Activated CD4-positive, CD25-positive, alpha-beta regulatory T cell treated with anti-CD3 and anti-CD28 coated beads, Interleukin-2, amount 50 U/mL, for 16 hours (primary cell): ENCODE measurements around the gene STK17B.
A peak's percentile ranks its signal among the peaks of the same experiment; 100 is the strongest.

Source experiments
- DNase-seq: peaks from one replicate; pipeline ENCODE4 v3.0.0-alpha.2; 2020; ENCODE audit warnings: low read depth, low spot score

The STK17B gene

DNA sequence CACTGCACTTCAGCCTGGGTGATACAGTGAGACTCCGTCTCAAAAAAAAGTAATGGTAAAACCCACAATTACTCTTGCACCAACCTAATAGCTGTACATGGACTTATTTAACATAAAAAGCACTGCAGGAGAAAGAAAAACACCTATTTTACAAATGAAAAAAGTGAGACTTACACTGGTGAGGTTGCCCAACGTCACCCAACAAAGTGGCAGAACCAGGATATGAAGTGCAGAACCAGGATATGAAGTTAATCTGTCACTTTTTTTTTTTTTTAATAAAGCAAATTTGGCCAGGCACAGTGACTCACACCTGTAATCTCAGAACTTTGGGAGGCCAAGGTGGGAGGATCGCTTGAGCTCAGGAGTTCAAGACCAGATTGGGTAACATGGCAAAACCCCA, 13.5 kb upstream of the STK17B start:
- no peak for DNase-seq

DNA sequence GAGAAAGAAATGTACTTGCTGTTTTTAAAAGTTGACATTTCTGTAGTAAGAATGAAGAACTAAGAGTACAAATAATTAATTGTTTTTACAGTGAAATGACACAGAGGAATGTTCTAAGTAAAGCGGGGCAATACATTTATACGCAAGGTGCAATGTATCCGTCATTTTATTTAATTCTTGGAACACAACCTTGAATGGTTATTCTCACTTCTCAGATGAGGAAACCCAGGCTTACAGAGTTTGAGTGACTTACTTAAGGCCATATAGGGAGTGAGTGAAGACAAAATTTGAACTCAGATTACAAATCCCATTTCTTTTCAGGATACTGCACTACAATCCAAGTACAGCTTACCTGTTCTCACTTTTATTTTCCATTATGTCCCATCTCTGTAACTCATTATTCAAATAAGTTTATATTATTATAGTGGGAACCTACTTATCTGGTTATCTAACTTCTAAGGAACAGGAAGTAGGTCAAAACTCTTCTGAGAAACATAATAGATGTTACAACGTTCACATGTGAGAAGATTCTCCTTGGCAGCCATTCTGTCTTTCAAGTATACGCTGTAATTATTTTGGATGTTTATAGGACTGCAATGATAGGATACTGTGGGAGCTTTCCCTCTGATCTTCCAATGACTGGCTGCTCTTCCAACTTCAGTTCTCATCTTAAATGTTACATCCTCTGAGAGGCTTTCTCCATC, 12.3 kb upstream of the STK17B start:
- no peak for DNase-seq

DNA sequence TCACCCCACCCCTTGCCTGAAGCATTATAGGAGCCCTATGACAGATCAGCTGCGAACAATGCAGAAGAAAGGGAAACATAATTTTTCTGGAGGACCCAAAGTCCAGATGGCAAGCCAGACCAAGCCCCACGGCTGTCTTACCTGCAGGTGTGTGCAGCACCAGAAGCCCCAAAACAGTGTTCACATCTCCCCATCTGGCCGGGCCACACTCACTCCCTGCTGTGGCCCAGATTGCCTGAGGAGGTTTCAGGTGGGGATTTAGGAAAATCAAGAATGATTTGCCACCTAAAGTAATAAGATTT, 11.7 kb upstream of the STK17B start:
- no peak for DNase-seq

DNA sequence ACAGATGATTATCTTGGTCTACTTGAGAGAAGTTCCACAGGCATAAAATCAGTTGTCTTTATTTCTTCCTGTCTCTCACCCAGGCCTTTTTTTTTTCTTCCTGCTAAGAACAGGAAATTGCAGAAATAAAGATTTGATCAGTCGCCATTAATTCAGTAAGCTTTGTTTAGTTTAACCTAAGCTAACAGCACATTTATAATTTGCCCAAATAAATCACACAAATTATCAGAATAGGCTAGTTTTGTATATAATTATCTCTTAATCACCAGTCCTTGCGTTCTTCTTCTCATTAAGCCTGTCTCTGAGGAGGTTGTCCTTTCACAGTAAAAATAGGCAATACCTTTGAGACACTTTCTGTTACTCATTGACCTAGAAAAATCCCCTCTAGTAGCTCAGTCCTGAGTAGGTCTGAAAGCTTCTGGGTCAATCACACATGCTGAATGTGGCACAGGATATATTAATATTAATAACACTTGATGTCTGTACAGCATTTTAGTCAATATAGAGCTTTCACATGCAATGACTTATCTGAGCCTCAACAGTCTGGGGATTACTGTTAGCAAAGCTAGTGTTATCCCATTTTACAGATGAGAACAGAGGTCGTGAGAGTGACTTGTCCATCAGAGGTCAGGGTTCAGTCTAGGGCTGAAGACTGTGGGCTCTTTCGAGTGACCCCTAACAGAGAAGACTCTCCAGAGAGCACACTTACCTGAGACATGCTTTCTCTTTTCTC, 11.2 kb upstream of the STK17B start:
- DNase-seq = no peak

DNA sequence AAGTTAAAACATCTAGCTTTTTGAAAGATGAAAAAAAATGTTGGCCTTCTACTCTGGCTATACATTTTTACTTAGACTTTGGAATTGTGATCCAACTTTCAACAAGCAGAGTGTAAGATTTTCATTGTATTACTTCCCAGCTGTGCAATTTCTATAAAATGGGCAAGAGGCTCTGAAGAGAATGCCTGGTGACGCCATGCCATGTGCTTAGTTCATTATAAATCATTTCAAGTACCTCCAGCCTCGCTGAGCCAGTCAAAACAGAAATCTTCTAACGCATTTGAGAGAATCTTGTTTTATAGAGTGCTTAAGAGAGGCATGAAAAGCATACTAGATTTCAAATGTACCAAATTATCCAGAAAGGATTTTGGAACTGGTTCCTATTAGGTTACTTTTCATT, 10.1 kb upstream of the STK17B start:
- no peak for DNase-seq

DNA sequence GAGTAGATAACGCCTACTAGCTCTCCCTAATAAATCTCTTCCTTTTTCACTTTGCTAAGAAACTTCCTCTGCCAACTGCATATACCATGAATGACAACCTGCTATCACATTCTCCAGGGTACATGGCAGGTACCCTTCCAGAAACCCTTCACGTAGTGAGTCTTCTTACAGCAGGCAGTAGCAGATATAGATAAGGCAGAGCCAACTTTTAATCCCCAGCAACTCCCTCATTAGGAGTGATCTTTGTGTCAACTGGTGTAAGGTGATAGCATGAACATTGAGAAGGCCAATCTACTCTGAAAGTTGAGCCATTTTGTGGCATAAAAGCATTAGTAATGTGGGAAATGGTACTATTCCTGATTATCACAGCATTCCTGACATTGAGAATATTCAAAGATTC, 5.7 kb upstream of the STK17B start:
- no peak for DNase-seq

DNA sequence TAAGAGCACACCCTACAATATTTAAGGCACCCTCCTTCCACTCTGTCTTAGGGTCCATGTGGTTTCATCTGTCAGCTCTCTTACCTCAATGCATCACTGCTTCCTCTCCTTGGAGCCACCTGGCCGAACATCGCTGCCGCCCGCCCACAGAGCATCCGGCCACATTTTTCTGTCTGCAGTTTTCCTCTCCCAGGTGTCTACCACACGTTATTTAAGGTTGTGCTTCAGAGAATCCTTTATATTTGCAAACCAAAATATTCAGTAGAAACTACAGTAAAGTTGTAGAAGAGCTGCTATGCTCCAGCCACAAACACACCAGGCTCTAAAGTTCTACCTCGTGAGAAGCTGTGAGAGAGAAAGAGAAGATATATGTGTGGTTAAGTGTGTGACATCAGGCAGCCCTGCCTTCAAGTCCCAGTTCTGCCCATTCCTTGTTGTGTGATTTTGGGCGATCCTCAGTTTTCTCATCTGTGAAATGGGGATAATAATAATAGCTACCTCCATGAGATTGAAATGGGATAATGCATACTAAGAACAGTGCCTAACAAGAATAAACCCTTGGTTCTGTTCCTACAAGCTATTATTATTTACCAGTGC, 4.9 kb upstream of the STK17B start:
- DNase-seq = peak; percentile 68

DNA sequence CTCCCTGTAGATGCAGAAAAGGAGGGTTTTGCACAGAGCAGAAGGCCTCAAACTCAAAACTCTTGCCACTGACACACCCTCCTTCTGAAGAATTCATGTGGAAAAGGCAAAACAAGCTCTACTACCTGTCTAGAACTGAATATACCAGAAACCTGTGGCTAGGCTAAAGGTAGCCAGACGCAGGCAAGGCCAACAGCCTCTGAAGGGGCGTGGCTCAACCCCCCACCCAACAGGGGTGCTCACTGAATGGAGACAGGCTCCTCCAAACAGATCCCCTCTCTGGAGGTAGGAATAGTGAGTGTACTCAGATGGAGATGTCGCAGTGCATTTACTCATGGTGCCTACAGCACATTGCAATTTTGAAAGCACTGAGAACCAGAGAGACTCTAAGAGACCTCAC, 3.0 kb upstream of the STK17B start:
- no peak for DNase-seq

DNA sequence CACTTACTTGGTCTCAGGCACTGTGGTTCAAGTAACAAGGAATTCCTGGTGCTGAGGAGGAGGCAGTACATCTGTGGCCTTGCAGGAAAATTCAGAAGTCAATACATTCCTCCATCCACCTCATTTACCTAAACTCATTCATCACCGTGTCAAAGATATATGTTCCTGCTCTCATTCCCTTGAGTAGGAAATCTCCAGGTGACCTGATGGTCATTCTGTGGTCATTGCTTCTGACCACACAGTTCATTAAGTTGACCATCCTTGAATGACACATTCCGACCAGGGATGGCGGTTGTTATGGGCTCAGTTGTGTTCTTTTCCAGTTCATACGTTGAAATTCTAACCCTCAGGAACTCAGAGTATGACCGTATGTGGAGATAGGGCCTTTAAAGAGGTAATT, 2.1 kb upstream of the STK17B start:
- no peak for DNase-seq

DNA sequence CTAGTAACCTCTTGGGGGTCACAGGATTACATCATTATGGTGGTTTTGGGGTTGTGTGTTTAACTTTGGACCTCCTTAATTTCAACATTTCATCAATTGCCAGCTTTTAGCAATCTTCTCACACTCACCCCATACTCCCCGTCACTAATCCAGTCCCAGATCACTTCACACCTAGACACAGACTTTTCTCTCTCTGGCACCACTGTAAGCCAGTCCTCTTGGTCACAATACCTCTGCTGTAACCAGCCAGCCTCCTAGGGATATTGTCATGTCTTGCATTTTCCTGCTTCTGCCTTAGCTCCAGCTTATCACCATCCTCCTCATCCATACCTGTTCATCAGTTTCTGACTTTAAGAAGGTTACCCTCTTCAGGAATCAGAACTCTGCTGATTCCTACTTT, 1.6 kb upstream of the STK17B start:
- no peak for DNase-seq

DNA sequence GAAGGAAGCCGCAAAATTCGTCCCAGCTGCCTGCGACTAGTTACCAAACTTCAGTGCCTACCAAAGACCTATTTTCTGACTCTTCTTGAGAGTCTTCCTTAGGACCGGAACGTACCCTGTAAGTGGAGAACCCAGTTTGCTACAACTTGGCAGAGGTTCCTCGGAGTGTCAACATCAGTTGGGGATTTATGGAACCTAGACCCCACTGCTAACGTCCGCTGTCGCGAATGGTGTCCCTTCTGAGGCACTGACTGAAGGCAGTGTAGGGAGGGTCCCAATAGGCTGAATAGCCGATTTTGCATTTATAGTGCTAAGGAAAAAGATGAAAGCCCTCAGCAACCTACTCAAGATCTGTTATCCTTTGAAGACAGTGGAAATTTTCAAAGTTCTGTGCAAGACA, 568 bp upstream of the STK17B start:
- no peak for DNase-seq

DNA sequence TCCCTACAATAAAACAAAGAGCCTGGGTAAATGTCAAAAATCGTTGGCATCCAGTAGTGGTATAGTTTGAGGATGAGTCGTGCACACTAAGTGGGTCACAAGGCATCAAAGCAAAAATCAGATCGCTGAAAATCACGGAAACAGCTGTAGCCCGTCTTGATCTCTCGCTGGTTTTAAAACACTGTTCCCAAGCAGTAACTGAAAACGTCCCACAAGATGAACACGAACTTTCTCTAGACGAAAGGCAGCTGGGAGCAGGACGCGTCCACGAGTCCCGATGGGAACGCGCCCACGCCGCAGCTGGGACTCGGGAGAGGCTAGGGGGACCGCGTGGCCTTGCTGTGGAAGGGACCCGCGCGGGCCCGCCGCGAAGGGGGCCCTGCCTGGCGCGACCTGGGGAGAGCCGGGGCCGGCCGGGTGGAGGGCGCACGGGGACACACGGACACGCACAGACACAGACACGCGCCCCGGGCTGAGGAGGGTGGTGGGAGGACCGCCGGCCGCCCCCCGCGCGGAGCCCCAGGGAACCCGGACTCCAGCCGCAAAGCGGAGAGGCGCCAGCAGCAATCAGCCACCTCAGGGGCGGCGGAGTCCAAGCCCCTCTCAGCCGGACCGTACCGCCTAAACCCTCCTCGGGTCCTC, 651 bp downstream of the STK17B start:
- DNase-seq = no peak

DNA sequence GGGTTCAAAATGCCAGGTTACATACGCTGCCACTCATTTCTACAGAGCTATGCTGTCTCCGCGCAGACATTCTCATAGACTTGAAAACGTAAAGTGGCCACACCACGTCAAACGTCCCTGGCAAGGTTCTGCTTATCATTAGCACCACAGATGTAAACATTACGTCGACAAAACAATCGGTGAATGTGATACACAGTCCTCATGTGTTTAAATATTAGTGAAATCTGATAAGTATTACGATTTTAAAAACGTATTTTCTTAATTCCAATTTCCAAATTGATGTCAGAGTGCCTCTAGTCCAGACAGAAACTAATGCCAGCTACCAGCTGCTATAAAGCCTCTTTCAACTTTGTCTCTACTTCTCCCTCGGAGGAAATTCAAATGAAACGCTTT, 1.2 kb downstream of the STK17B start:
- DNase-seq = no peak

DNA sequence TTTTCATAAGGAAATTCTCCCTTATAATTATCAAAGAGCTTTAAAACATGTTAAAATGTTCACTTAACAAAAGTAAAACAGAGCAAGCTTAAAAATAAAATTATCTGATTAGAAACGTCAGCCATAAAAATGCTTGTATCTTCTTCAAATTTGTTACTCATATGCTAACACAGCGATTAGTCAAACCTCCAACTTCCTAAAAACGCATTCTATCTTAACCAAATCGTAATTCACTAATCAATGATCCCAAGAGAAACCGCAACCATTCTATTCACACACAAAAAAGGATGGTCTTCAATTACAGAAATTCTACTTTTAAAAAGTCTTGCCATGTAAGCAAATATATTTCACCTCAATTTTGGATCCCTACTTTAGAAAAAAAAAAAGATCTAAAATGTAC, 1.9 kb downstream of the STK17B start:
- no peak for DNase-seq

DNA sequence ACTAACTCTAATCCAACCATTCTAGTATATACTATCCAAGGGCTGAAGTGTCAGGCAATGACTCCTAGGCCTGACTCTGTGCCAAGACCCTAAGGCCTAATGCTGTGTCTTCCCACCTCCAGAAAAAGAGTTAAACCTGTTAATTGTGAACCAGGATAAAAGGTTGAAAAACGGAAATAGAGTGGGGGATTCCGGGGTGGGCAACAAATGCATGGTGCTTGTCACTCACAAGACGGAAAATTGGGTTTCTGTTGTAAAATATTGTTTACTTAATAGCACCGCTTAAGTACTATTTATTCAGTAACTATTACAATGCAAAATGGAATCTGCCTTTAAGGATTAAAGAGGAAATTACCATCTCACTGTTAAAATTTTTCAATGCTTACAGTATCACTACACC, 3.2 kb downstream of the STK17B start:
- DNase-seq = no peak

DNA sequence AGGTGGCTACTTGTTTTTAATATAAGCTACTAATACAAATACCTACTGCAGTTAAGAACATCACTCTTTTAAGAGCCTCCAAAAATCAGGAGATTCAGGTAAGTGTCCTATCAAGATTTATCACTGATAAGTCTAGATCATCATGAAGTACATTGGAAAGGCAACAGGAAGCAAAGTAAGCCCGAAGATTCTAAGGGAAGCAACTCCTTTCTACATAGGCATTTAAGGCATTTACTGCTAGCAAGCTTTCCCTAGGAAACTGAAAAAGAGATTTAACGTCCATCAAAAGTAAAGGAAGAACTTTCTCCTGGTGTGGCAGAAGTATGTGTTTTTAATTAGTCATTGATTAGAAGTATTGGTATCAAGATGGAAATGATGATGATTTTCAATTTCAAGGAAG, 3.7 kb downstream of the STK17B start:
- no peak for DNase-seq

DNA sequence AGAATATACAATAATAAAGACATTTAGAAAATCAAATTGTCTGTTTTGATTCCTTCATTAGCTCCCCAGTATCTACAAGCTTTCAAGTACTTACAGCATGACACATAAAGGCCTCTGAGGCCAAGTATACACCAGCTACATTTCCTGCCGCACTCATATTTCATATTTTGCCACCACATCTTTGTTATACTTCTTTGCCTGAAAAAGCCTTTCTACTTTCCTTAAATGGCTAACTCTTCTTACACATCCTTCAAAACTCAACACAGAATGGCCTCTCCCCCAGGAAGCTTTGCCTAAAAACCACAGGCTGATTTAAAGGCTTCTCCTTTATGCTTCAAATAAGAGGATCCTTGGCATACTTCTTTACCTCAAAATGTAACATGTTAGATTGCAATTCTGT, 4.5 kb downstream of the STK17B start:
- DNase-seq = no peak

DNA sequence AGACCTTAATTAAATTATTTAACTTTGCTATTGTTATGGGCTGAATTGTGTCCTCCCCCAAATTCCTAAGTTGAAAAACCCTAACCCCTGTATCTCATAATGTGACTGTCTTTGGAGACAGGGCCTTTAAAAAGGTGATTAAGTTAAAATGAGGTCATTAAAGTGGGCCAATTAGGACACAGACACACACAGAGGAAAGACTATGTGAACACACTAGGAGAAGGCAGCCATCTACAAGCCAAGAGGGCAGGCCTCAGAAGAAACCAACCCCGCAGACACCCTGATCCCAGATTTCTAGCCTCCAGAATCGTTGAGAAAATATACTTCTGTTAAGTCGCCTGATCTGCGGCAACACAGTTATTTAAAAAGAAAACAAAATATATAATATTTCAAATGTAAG, 6.4 kb downstream of the STK17B start:
- no peak for DNase-seq

DNA sequence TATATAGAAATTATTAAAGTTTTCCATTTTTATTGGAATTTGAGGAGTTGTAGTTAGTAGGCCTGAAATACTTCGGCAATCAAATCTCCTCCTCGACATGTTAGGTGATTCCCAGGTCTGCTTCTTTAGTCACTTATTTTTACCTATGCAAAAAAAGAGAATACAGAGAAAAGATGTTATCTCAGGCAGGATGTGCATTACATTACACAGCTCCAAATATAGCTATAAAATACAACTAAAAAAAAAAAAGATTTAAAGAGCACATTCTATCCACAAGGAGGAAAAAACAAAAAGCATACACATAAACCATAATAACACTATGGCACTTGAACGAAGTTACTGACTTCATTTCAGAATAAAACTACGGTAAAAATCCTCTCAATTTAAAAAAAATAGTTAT, 8.1 kb downstream of the STK17B start:
- no peak for DNase-seq

DNA sequence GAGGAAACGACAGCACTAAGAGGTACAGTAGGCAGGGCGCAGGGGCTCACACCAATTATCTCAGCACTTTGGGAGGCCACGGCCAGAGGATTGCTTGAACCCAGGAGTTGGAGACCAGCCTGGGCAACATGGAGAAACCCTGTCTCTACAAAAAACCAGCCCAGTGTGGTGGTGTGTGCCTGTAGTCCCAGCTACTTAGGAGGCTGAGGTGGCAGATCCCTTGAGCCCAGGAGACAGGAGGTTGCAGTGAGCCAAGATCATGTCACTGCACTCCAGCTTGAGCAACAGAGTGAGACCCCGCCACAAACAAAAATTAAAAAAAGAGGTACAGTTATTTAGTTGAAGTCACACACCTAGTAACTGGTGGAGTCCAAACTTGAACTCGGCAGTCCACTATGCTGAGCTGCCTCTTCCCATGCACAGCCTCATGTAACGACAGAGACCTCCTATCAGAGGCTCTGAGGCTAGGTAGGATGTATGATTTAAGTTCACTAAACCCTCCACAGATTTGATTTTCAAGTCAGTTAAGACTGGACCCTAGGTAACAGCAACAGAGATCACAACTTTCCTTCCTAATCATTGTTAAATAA, 8.7 kb downstream of the STK17B start:
- DNase-seq = no peak

DNA sequence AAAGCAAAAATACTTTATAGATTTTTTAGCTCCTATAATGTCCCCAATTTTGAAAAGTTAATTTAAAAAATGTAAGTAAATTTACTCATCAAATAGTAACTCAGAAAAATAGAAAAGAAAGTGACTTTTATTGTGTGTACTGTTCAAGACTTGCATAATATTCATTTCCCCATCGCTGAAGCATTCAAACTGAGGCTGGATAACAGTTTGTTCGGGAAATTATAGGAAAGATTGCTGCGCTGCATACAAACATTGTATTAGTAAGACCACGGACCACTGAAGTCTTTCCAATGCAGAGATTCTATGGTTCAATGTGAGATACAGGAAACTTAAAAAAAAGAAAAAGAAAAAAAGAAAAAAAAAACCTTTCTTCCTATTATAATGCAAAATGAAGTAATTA, 10.4 kb downstream of the STK17B start:
- DNase-seq = no peak

DNA sequence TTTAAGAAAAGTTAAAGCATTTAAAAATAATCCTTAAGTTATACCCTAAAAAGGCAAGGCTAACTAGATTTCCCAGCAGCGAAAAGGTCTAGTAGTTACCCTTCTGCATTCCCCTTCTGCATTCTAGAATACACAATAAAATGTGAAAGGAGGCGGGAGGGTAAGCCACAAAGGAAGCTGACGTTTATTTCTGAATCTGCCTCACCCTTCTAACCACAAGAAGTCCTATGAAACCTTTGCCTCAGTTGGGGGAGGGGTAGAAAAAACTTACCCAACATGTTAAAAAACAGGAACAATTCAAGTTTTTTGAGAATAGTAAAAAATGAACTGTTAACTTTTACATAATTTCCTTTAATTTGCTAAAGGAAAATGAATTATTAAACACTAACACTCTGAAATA, 11.3 kb downstream of the STK17B start:
- DNase-seq = peak; percentile 43
